A549 (cell line): ENCODE measurements around the gene KCNA10.

Source experiments
- CEBPB ChIP-seq, 2 experiments: fragments of >200 bp in 1 of 2; sonication (Bioruptor Twin) in 1 of 2; formaldehyde crosslinking in 1 of 2; IDR thresholded peaks; 2 replicates each; pipeline ENCODE4 v1.6.1; 2012 to 2016
- JUN ChIP-seq, 2 experiments: fragments of >200 bp; sonication (Bioruptor Twin); formaldehyde crosslinking; IDR thresholded peaks; 2 replicates in 1 of 2; 3 replicates in 1 of 2; pipeline ENCODE4 v1.6.1; 2016 to 2017
- NR3C1 ChIP-seq: fragments of >200 bp; sonication (Bioruptor Twin); formaldehyde crosslinking; IDR thresholded peaks from 3 replicates; pipeline ENCODE4 v1.6.1; 2017
- POLR2A ChIP-seq: IDR thresholded peaks from 2 replicates; pipeline ENCODE4 v1.6.1; 2012; ENCODE audit warnings: mild to moderate bottlenecking, low read length
- SREBF2 ChIP-seq: fragments of 450-650 bp; IDR thresholded peaks from 2 replicates; pipeline ENCODE4 v1.6.1; 2014; ENCODE audit warnings: mild to moderate bottlenecking, moderate library complexity
- ZNF302 ChIP-seq: fragments of 250-450 bp; sonication (Bioruptor Pico); IDR thresholded peaks from 2 replicates; pipeline ENCODE4 v1.9.0; 2021; ENCODE audit warnings: inconsistent platforms, mild to moderate bottlenecking, moderate library complexity
- TF ChIP-seq, protein P1 (sequence below): fragments of >200 bp; sonication (Bioruptor Twin); formaldehyde crosslinking; IDR thresholded peaks from 3 replicates; pipeline ENCODE4 v1.5.1; 2016
- TF ChIP-seq, protein P2 (sequence below): fragments of 200-600 bp; sonication (generic); IDR thresholded peaks from 2 replicates; pipeline ENCODE4 v1.6.1; 2016; ENCODE audit warnings: antibody characterized with exemption, mild to moderate bottlenecking, moderate library complexity
- TF ChIP-seq, protein P3 (sequence below): fragments of 250-450 bp; sonication (Bioruptor Pico); IDR thresholded peaks from 2 replicates; pipeline ENCODE4 v1.5.0; 2021; ENCODE audit warnings: mild to moderate bottlenecking, moderate library complexity, borderline replicate concordance
- TF ChIP-seq, protein P4 (sequence below): fragments of 450-650 bp; IDR thresholded peaks from 2 replicates; pipeline ENCODE4 v1.6.1; 2014; ENCODE audit warnings: antibody characterized with exemption

DNA sequence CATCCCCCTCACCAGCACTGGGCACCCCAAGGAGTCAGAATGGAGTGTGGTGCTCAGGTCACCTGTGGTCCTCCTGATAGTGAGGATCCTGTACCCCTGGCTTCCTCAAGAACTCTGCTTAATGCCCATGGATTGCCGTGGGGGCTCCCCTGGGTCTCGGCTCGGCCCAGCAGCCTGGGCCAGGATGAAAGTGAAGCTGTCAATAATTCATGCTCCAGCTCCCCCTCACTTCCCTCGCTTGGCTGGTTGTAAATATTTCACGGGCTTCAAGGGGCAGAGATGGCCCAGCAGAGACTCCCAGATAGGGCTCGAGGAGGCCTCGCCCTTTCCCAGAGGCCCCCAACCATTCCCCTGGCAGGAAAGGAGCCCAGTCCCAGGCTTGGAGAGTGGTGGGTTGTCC, 42.6 kb upstream of the KCNA10 start:
- TF ChIP-seq, protein P1, sequence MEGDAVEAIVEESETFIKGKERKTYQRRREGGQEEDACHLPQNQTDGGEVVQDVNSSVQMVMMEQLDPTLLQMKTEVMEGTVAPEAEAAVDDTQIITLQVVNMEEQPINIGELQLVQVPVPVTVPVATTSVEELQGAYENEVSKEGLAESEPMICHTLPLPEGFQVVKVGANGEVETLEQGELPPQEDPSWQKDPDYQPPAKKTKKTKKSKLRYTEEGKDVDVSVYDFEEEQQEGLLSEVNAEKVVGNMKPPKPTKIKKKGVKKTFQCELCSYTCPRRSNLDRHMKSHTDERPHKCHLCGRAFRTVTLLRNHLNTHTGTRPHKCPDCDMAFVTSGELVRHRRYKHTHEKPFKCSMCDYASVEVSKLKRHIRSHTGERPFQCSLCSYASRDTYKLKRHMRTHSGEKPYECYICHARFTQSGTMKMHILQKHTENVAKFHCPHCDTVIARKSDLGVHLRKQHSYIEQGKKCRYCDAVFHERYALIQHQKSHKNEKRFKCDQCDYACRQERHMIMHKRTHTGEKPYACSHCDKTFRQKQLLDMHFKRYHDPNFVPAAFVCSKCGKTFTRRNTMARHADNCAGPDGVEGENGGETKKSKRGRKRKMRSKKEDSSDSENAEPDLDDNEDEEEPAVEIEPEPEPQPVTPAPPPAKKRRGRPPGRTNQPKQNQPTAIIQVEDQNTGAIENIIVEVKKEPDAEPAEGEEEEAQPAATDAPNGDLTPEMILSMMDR = no peak
- TF ChIP-seq, protein P2, sequence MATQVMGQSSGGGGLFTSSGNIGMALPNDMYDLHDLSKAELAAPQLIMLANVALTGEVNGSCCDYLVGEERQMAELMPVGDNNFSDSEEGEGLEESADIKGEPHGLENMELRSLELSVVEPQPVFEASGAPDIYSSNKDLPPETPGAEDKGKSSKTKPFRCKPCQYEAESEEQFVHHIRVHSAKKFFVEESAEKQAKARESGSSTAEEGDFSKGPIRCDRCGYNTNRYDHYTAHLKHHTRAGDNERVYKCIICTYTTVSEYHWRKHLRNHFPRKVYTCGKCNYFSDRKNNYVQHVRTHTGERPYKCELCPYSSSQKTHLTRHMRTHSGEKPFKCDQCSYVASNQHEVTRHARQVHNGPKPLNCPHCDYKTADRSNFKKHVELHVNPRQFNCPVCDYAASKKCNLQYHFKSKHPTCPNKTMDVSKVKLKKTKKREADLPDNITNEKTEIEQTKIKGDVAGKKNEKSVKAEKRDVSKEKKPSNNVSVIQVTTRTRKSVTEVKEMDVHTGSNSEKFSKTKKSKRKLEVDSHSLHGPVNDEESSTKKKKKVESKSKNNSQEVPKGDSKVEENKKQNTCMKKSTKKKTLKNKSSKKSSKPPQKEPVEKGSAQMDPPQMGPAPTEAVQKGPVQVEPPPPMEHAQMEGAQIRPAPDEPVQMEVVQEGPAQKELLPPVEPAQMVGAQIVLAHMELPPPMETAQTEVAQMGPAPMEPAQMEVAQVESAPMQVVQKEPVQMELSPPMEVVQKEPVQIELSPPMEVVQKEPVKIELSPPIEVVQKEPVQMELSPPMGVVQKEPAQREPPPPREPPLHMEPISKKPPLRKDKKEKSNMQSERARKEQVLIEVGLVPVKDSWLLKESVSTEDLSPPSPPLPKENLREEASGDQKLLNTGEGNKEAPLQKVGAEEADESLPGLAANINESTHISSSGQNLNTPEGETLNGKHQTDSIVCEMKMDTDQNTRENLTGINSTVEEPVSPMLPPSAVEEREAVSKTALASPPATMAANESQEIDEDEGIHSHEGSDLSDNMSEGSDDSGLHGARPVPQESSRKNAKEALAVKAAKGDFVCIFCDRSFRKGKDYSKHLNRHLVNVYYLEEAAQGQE = no peak
- TF ChIP-seq POLR2A (no peak), NR3C1 (no peak), JUN (IDR thresholded peaks at IDR 0.05) (no peak), CEBPB (IDR thresholded peaks at IDR 0.05) (no peak), SREBF2 (no peak), ZNF302 (no peak)
- TF ChIP-seq, protein P3, sequence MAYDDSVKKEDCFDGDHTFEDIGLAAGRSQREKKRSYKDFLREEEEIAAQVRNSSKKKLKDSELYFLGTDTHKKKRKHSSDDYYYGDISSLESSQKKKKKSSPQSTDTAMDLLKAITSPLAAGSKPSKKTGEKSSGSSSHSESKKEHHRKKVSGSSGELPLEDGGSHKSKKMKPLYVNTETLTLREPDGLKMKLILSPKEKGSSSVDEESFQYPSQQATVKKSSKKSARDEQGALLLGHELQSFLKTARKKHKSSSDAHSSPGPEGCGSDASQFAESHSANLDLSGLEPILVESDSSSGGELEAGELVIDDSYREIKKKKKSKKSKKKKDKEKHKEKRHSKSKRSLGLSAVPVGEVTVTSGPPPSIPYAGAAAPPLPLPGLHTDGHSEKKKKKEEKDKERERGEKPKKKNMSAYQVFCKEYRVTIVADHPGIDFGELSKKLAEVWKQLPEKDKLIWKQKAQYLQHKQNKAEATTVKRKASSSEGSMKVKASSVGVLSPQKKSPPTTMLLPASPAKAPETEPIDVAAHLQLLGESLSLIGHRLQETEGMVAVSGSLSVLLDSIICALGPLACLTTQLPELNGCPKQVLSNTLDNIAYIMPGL = no peak
- TF ChIP-seq, protein P4, sequence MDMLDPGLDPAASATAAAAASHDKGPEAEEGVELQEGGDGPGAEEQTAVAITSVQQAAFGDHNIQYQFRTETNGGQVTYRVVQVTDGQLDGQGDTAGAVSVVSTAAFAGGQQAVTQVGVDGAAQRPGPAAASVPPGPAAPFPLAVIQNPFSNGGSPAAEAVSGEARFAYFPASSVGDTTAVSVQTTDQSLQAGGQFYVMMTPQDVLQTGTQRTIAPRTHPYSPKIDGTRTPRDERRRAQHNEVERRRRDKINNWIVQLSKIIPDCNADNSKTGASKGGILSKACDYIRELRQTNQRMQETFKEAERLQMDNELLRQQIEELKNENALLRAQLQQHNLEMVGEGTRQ = no peak
